ENCODE measurements around the gene ROR2.

DNA sequence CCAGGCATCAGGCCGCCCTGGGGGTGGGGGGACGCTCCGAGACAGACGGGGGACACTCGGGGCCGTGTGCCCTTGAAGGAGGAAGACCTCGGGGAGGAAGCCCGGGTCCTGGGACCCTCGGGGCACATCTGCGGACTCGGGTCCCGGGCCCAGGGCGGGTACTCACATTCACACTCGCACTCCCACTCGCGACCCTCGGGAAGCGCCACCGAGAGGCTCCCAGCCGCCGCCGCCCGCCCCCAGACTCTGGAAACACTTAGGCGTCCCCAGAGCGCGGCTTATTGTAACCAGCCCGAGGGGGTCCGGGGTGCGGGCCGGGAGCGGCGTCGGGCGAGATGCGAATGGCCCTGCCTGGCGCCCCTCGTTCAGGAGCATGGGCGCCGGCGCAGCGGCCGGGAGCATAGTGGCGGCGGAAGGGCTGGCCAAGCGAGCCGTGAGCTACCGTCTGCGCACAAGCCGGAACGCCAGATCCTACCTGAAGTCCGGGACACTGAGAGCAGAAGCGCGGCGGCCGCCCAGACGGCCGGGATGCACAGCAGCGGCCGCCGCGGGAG is 559 bp downstream of the ROR2 start:
- no peak for TF ChIP-seq POLR2AphosphoS5 (IDR thresholded peaks at IDR 0.05; ENCODE audit: low read depth, low read length)
- TF ChIP-seq POLR2A (IDR thresholded peaks at IDR 0.05; ENCODE audit: low read depth, low read length): no peak
- no peak for TF ChIP-seq TAF1 (IDR thresholded peaks at IDR 0.05; ENCODE audit: borderline replicate concordance, low read depth, low read length)

Measured in GM12892 (cell line).